Heart right ventricle (tissue), 16 donors: ENCODE results near the gene HEPN1. TPM values are rescaled to one million over a fixed set of nuclear protein-coding genes. Genes with fewer than 3 reads are reported as not detected.

Experiments used
- ATAC-seq, 8 donors: fragments of 200-7000 bp; cut with Tn5 transposase; one replicate each; pipeline ENCODE4 v1.9.1; 2020; ENCODE audit warnings: mild to moderate bottlenecking in 8 of 8, moderate library complexity in 8 of 8, moderate number of reproducible peaks in 1 of 8
- DNase-seq, 2 donors: peaks; one replicate each; pipeline ENCODE4 v3.0.0-alpha.2; 2020
- H3K27ac ChIP-seq, 10 donors: fragments of 200-600 bp; sonication (generic) in 2 of 10; one replicate each; pipeline versions ENCODE4 v1.5.0 to v1.8.0; 2020 to 2022; ENCODE audit warnings: mild to moderate bottlenecking in 3 of 10
- H3K27me3 ChIP-seq, 7 donors: fragments of 200-600 bp; one replicate each; pipeline ENCODE4 v1.8.0; 2021 to 2022; ENCODE audit warnings: mild to moderate bottlenecking in 2 of 7
- H3K36me3 ChIP-seq, 9 donors: fragments of 200-600 bp; sonication (generic) in 1 of 9; one replicate each; pipeline versions ENCODE4 v1.5.0 to v1.8.0; 2020 to 2022; ENCODE audit warnings: mild to moderate bottlenecking in 2 of 9
- H3K4me1 ChIP-seq, 9 donors: fragments of 200-600 bp; sonication (generic) in 1 of 9; one replicate each; pipeline versions ENCODE4 v1.5.0 to v1.8.0; 2020 to 2022; ENCODE audit warnings: mild to moderate bottlenecking in 4 of 9
- H3K4me3 ChIP-seq, 10 donors: fragments of 200-600 bp; sonication (generic) in 2 of 10; one replicate each; pipeline versions ENCODE4 v1.5.0 to v1.8.0; 2020 to 2022; ENCODE audit warnings: mild to moderate bottlenecking in 7 of 10, moderate library complexity in 2 of 10
- H3K9me3 ChIP-seq, 11 donors: fragments of 200-600 bp in 10 of 11; sonication (generic) in 2 of 11; one replicate each; pipeline versions ENCODE4 v1.5.0 to v1.8.0; 2013 to 2022; ENCODE audit warnings: mild to moderate bottlenecking in 2 of 11, control low read depth in 1 of 11, moderate library complexity in 1 of 11
- CTCF ChIP-seq, 9 donors: fragments of 200-600 bp; sonication (generic) in 2 of 9; IDR thresholded peaks; one replicate each; pipeline versions ENCODE4 v1.5.0 to v1.8.0; 2021 to 2022; ENCODE audit warnings: antibody characterized with exemption in 9 of 9, mild to moderate bottlenecking in 5 of 9, moderate library complexity in 1 of 9
- WGBS, 2 donors: extraction: QIAGEN DNeasy Blood & Tissue Kit; methylation state at CpG; one replicate each; pipeline ENCODE4 v1.1.7; 2013; ENCODE audit warnings: inconsistent platforms in 1 of 2; 5-methylcytosine and 5-hydroxymethylcytosine counted together
- intact Hi-C, 10 donors: fragments of 100-400 bp; cut with DNase I; formaldehyde crosslinking; loops; one replicate each; pipeline versions ENCODE4 v1.11.1 to v1.14.2; 2022
- polyA plus RNA-seq, 2 donors: library from polyadenylated mRNA; stranded (reverse); fragments of 200-250 nt; gene quantifications; one replicate each; pipeline ENCODE4 v1.2.3, GENCODE V29; 2013
- total RNA-seq, 10 donors: library from RNA; stranded (reverse); fragmentation: NEBNext Ultra II Directional in 3 of 10; extraction: Animal tissue kit (Norgen Biotek cat#: 25700) in 3 of 10; gene quantifications; one replicate each; pipeline versions ENCODE4 v1.2.1 to v1.2.4, GENCODE V29; 2021 to 2023
- donor health status: Arrhythmogenic right ventricular cardiomyopathy.
- donor health status: ischemic (EF 13 %, LVEDD 7.1; RV severe dilation, severe dysfunction).
- donor health status: healthy with polysubstance abuse.
- donor health status: DM: no; HTN: yes; CAD: no.
- donor health status: DM: no; HTN: no; CAD: no.
- donor health status: ischemic (EF 25% LVEDD 6.9; RV normal size, moderate dysfunction).
- donor health status: ischemic (EF 25% LVEDD 5.7; RV mildly dilated, moderate dysfunction).
- donor health status: healthy.
- donor health status: DM: yes; HTN: yes; CAD: no.
- donor health status: Ischemic cardiomyopathy.
- donor health status: ischemic (EF 35%, LVEDD 5.7; RV mildly dilated, moderate dysfunction).
- donor health status: nonischemic (EF 11% LVEDD 7.7; RV severe dilation, severe dysfunction).
- donor health status: DM: yes; HTN: yes; CAD: no.
- donor health status: PGD.
- donor health status: ischemic (EF 29% LVEDD 5.4; RV normal size, mild dysfunction).
- donor health status: nonischemic (EF 23%, LVEDD 6.1; RV moderate dilation, normal function).

The HEPN1 gene
- total and polyA plus RNA-seq, 12 donors = 0.03 TPM; not detected in 11

DNA sequence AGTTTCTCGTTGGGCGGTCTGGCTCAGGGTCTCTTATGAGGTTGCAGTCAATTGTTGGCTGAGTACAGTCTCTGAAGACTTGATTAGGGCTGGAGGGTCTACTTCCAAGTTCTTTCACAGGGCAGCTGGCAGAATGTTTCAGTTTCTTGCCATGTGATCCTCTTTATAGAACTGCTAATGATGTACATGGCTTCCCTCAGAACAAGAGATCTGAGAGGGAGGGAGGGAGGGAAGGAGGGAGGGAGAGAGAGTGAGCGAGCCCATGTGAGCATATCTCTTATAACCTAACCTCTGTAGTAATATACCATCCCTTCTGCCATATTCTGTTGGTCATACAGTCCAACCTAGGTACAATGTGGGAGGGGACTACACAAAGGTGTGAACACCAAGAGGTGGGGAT is 32.3 kb downstream of the HEPN1 start:
- ATAC-seq (no peak), DNase-seq (no peak)
- TF ChIP-seq CTCF (IDR thresholded peaks at IDR 0.05) = no peak
- intact Hi-C loops = loop anchor here in 7 of 10 donors (5.0 to 10.0 kb wide), 9 partner anchors 74 to 933 kb away; partner anchors contain the start of genes HYLS1 (in 1 of the 7), STT3A (in 1 of the 7) and TMEM218 (in 1 of the 7)
- WGBS, 2 donors = 82 to 85% methylated on average over 3 of the region's 3 CpGs
- Histone ChIP-seq H3K9me3 (peaks cover 0 to 16% (median 0%) of the 10 kb centered on the region in 11 donors), H3K4me1 (peaks cover 2 to 16% (median 10%) of the 10 kb centered on the region in 9 donors), H3K27me3 (no peaks in the 10 kb centered on the region), H3K27ac (no peak overlapping the region), H3K4me3 (no peak overlapping the region), H3K36me3 (no peaks in the 10 kb centered on the region)

DNA sequence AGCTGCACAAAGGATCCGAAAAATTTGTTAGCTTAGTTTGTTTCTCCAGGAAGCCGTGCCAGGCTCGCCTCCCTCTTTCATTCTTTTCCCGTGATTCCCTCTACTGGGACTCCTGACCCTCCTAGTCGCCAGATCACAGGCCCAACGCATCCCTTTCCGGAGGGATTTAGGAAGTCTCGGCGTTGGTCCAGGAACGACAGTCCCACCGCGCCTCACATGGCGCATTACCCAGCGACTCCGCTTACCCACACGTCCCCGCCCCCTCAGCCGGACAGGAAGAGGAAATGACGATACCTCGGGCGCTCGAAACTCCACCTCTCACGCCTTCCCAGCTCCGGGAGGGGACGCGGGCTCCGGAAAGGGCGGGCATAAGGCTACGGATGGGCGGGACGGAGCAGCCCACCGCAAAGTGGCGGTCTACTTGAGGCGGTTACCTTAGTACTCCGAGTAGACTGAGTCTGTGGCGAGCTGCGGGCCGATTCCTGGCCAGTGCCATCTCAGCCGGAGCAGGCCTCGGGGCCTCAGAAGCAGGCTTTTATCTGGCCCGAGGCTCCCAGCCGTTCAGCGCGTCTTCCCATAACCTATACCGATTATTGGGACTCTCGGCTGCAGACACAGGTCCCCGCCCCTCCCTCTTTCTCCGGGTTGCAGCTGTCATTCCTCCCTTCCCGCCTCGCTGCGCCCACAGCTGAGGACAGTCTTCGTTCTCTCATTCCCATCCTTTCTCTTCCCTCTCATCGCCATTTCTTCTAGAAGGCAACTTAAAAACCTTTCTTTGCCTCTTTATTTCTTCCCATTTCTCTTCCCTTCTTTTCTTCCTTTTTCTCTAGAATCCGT is 34.9 kb downstream of the HEPN1 start, which contains the start of gene CCDC15:
TSS of gene CCDC15 (plus strand) at position 450 of the 837 bp plus-strand sequence. CDS start 531 bp downstream, outside the sequence.
- intact Hi-C loops = loop anchor here in 7 of 10 donors (1.0 to 10.0 kb wide), 10 partner anchors 33 to 931 kb away; partner anchors contain the start of genes HYLS1 (in 1 of the 7), STT3A (in 1 of the 7) and TMEM218 (in 1 of the 7)

DNA sequence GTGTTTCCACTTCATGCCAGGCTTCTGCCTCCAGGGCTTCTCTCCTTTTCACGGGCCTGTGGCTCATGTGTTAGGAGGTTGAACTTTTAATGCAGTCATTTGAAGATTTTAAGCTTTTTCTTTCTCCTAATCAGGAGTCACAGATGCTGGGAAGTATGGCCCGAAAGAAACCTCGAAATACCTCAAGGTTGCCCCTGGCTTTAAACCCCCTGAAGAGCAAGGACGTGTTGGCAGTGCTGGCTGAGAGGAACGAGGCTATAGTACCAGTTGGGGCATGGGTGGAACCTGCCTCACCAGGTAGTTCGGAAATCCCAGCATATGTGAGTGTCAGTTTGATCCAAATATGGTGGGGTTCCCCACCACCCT is 35.5 kb downstream of the HEPN1 start:
- peak overlapping the region in 6 of 10 donors; percentile 79 to 91 (median 88) for H3K27ac ChIP-seq
- 30 to 38% methylated on average over 6 of the region's 6 CpGs for WGBS, 2 donors
- ATAC-seq (no peak), DNase-seq (no peak)
- H3K27me3 ChIP-seq = no peaks in the 10 kb centered on the region
- H3K9me3 ChIP-seq = no peaks in the 10 kb centered on the region
- intact Hi-C loops = loop anchor here in 7 of 10 donors (5.0 to 10.0 kb wide), 9 partner anchors 77 to 930 kb away; partner anchors contain the start of genes HYLS1 (in 1 of the 7), STT3A (in 1 of the 7) and TMEM218 (in 1 of the 7)
- peak overlapping the region; percentile 61 to 87 (median 70) for H3K4me3 ChIP-seq
- no peak for TF ChIP-seq CTCF (IDR thresholded peaks at IDR 0.05)
- peaks cover 2 to 16% (median 10%) of the 10 kb centered on the region in 9 donors for H3K4me1 ChIP-seq
- H3K36me3 ChIP-seq = peaks cover 0 to 5% (median 0%) of the 10 kb centered on the region in 9 donors

More for the DNA sequence above, 34.9 kb downstream of the HEPN1 start, which contains the start of gene CCDC15:
- ATAC-seq (peak; percentile 100), DNase-seq (peak; percentile 97 to 98)
- Histone ChIP-seq H3K27ac (peak within 1 kb of the TSS in 9 of 10 donors; percentile 76 to 91 (median 87)), H3K9me3 (peaks cover 0 to 5% (median 0%) of the 10 kb centered on the region in 11 donors), H3K36me3 (no peaks in the 10 kb centered on the region), H3K4me1 (peaks cover 2 to 16% (median 10%) of the 10 kb centered on the region in 9 donors), H3K4me3 (peak within 1 kb of the TSS; percentile 61 to 87 (median 70)), H3K27me3 (no peaks in the 10 kb centered on the region)
- WGBS, 2 donors = 0% methylated on average over 54 of the region's 54 CpGs
- no peak for TF ChIP-seq CTCF (IDR thresholded peaks at IDR 0.05)

GRCh38 chr11:124955035-124955434 is 36.0 kb downstream of the HEPN1 start:
- no peaks in the 10 kb centered on the region for H3K27me3 ChIP-seq
- TF ChIP-seq CTCF (IDR thresholded peaks at IDR 0.05) = no peak
- peaks cover 2 to 16% (median 10%) of the 10 kb centered on the region in 9 donors for H3K4me1 ChIP-seq
- intact Hi-C loops = loop anchor here in 7 of 10 donors (5.0 to 10.0 kb wide), 9 partner anchors 160 to 930 kb away; partner anchors contain the start of genes HYLS1 (in 1 of the 7), STT3A (in 1 of the 7) and TMEM218 (in 1 of the 7)
- DNase-seq (no peak), ATAC-seq (no peak)
- peaks cover 0 to 8% (median 0%) of the 10 kb centered on the region in 9 donors for H3K36me3 ChIP-seq
- H3K27ac ChIP-seq = no peak overlapping the region
- no peaks in the 10 kb centered on the region for H3K9me3 ChIP-seq
- no peak overlapping the region for H3K4me3 ChIP-seq
